GM12892 (cell line): ENCODE measurements around the gene ADARB2.

Experiments used
- POLR2A ChIP-seq: IDR thresholded peaks from 2 replicates; pipeline ENCODE4 v1.6.1; 2011; ENCODE audit warnings: low read depth, low read length, control low read depth
- POLR2AphosphoS5 ChIP-seq: IDR thresholded peaks from 2 replicates; pipeline ENCODE4 v1.6.1; 2011; ENCODE audit warnings: low read depth, low read length, control low read depth

- no peak for TF ChIP-seq POLR2AphosphoS5
- TF ChIP-seq POLR2A: no peak
Measured at GRCh38 chr10:1709161-1709560, 28.2 kb downstream of the ADARB2 start.
